Skeletal muscle tissue (tissue), 4 donors: Measurements from ENCODE around the gene FAXDC2. TPM values are rescaled to one million over a fixed set of nuclear protein-coding genes. Genes with fewer than 3 reads are reported as not detected.

ENCODE experiments used
- H3K27ac ChIP-seq: one replicate; pipeline ENCODE4 v1.7.0; 2013; ENCODE audit warnings: mild to moderate bottlenecking, low read depth, low read length, inconsistent platforms
- H3K27me3 ChIP-seq, 3 donors: one replicate each; pipeline ENCODE4 v1.7.0; 2013; ENCODE audit warnings: low read length in 3 of 3; ENCODE audit not compliant: control insufficient read depth in 3 of 3, insufficient read depth in 3 of 3
- H3K36me3 ChIP-seq, 3 donors: one replicate each; pipeline ENCODE4 v1.7.0; 2013; ENCODE audit warnings: low read length in 3 of 3; ENCODE audit not compliant: control insufficient read depth in 3 of 3, insufficient read depth in 3 of 3
- H3K4me1 ChIP-seq, 3 donors: one replicate each; pipeline ENCODE4 v1.7.0; 2013; ENCODE audit warnings: low read length in 3 of 3, mild to moderate bottlenecking in 3 of 3; ENCODE audit not compliant: control insufficient read depth in 3 of 3, insufficient read depth in 3 of 3
- H3K4me3 ChIP-seq, 3 donors: one replicate each; pipeline ENCODE4 v1.7.0; 2013; ENCODE audit warnings: low read length in 3 of 3
- H3K9ac ChIP-seq, 3 donors: one replicate each; pipeline ENCODE4 v1.7.0; 2013; ENCODE audit warnings: low read length in 3 of 3, mild to moderate bottlenecking in 3 of 3, moderate library complexity in 2 of 3, low read depth in 1 of 3
- H3K9me3 ChIP-seq, 3 donors: one replicate each; pipeline ENCODE4 v1.7.0; 2013; ENCODE audit warnings: low read length in 3 of 3; ENCODE audit not compliant: control insufficient read depth in 3 of 3
- total RNA-seq: library from RNA; depleted of rRNA; stranded (reverse); fragments of >200 nt; gene quantifications from one replicate; pipeline ENCODE4 v1.2.3, GENCODE V29; 2014
- donor health status: Osteomylitis.

The FAXDC2 gene
- total RNA-seq, 1 donor from 2014 or later, result 8.4 TPM

DNA sequence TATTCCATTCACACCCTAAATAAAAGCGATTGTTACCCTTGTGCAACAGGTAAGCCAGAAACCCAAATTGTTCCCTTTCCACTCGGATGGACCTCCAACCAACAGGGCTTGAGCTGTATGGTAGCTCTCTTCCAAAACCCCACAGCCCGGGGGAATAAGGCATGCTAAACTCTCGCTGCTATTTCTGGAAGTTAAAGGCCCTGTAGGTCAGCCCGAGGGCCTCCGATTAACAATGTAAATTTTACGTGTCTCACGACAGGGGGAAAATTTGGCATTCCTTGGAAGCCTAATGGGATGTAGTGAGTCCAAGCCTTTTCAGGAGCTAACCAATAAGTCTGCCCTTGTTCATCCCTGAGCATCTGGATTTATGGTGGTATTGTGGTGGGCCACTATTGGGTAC lies 34.0 kb upstream of the FAXDC2 start:
- Histone ChIP-seq H3K36me3 (peaks cover 28 to 34% (median 32%) of the 10 kb centered on the region in 3 donors), H3K9me3 (peaks cover 0 to 13% (median 0%) of the 10 kb centered on the region in 3 donors)

DNA sequence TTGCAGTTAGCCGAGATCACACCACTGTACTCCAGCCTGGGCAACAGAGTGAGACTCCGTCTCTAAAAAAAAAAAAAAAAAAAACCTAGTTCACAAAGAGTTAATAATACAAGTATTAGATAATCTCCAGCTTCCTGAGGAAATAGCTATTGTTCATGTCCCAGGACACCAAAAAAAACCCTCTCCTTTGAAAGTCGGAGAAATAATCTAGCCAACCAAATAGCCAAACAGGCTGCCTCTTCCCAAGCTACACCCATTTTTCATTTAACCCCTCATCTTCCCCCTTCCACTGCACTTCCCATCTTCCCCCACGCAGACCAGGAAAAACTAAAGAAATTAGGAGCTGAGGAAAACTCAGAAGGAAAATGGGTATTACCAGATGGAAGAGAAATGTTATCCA lies 31.6 kb upstream of the FAXDC2 start:
- Histone ChIP-seq H3K27me3 (no peaks in the 10 kb centered on the region), H3K27ac (no peak overlapping the region), H3K4me3 (no peak overlapping the region), H3K9ac (no peak overlapping the region), H3K36me3 (peaks cover 12 to 22% (median 16%) of the 10 kb centered on the region in 3 donors), H3K9me3 (peaks cover 0 to 15% (median 0%) of the 10 kb centered on the region in 3 donors), H3K4me1 (no peaks in the 10 kb centered on the region)

More for the DNA sequence above, 34.0 kb upstream of the FAXDC2 start:
- Histone ChIP-seq H3K4me1 (no peaks in the 10 kb centered on the region), H3K27ac (no peak overlapping the region), H3K27me3 (no peaks in the 10 kb centered on the region), H3K9ac (no peak overlapping the region), H3K4me3 (no peak overlapping the region)

DNA sequence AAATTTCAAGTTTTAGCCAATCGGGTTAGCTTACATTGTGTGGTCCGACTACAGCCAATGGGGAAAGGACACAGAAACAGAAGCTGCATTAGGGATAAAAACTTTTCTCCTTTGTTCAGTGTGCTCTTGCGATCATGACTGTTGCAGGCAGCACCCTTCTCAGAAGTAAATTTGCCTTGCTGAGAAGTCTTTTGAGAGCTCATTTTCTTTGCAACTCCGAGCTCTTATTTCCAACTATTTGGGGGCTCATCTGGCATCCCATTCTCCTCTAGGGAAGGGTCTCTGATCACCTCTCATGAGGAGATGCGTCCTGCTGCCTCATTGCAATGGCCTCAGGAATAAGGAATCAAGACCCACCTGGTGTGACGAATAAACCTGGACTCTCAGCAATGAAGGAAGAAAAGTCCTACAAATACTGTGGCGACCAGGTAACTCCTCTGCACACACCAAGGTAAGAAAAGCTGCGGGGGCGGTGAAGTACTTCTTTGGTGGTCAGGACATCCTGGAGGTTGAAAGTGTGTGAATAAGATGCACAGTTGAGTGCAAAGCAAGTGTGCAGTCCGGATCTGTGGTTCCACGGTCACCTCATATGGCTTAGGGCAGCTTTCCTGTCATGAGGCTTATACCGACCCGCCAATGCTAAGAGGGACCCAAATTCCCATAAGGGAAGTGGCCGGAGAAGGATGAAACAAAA lies 28.4 kb upstream of the FAXDC2 start:
- Histone ChIP-seq H3K36me3 (peaks cover 21 to 32% (median 23%) of the 10 kb centered on the region in 3 donors), H3K9me3 (peaks cover 0 to 3% (median 0%) of the 10 kb centered on the region in 3 donors), H3K27ac (no peak overlapping the region), H3K4me3 (no peak overlapping the region), H3K9ac (no peak overlapping the region), H3K27me3 (no peaks in the 10 kb centered on the region), H3K4me1 (no peaks in the 10 kb centered on the region)

DNA sequence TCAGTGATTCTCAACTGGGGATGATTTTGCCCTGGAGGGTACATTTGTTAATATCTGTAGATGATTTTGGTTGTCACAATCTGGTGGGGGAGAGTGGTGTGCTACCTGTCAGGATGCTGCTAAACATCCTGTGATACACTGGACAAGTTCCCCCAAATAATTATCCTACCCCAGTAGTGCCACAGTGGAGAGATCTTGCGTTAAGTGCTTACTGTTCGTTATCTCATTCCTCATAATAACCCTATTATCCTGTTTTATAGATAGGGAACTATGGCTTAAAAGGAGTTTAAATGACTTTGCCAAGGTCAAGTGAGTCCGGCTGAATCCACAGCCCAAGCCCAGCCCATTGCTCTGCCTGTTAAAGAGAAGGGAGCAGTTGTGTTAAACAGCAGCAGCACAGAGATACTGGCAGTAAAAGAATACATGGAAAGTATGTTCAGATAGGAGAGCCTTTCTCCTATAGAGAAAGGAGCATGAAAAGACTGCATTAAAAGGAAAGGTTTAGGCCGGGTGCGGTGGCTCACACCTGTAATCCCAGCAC lies 23.5 kb upstream of the FAXDC2 start:
- Histone ChIP-seq H3K4me1 (no peaks in the 10 kb centered on the region), H3K9me3 (peaks cover 0 to 3% (median 0%) of the 10 kb centered on the region in 3 donors), H3K4me3 (no peak overlapping the region), H3K36me3 (peaks cover 36 to 53% (median 44%) of the 10 kb centered on the region in 3 donors), H3K27ac (no peak overlapping the region), H3K27me3 (no peaks in the 10 kb centered on the region), H3K9ac (no peak overlapping the region)

DNA sequence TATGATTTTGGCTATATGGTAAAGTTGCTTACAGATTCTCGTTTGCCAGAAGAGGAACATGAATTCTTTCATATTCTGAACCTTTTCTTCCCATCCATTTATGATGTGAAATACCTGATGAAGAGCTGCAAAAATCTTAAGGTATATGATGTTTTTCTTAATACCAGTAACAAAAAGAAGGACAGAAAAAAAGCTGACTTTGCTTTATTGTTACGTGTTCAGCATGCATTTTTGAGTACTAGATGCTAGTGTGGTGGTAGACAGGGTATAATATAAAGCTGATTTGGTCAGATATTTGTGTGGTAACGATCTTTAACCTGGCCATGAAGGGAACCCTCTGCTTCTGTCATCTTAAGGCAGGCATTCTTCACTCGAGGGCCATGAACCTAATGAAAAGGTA lies 21.3 kb upstream of the FAXDC2 start:
- no peak overlapping the region for H3K4me3 ChIP-seq
- no peak overlapping the region for H3K9ac ChIP-seq
- no peak overlapping the region for H3K27ac ChIP-seq
- H3K36me3 ChIP-seq, result peaks cover 37 to 52% (median 46%) of the 10 kb centered on the region in 3 donors
- H3K4me1 ChIP-seq, result no peaks in the 10 kb centered on the region
- no peaks in the 10 kb centered on the region for H3K9me3 ChIP-seq
- H3K27me3 ChIP-seq, result no peaks in the 10 kb centered on the region

DNA sequence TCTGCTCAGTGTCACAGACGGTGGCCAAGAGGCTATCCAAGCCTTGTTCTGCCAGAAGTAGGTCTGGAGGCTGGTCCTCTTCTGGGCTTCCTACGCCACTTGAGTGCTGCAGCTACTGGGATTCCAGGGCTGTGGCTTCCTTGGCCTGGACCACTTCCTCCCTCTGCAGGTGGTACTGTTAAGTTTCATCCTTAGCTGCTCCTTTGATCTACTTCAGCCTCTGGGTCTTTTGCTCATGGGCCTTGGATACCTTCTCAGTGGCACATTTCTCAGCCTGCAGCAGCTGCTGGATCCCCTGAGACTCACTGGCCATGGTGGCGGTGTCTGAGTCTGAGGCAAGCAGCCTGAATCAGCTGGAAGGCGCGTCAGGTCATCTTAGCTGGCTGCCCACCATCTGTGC lies 18.3 kb upstream of the FAXDC2 start:
- no peak overlapping the region for H3K4me3 ChIP-seq
- peaks cover 24 to 44% (median 39%) of the 10 kb centered on the region in 3 donors for H3K36me3 ChIP-seq
- H3K27ac ChIP-seq, result no peak overlapping the region
- no peaks in the 10 kb centered on the region for H3K9me3 ChIP-seq
- H3K4me1 ChIP-seq, result no peaks in the 10 kb centered on the region
- H3K27me3 ChIP-seq, result no peaks in the 10 kb centered on the region
- H3K9ac ChIP-seq, result no peak overlapping the region

DNA sequence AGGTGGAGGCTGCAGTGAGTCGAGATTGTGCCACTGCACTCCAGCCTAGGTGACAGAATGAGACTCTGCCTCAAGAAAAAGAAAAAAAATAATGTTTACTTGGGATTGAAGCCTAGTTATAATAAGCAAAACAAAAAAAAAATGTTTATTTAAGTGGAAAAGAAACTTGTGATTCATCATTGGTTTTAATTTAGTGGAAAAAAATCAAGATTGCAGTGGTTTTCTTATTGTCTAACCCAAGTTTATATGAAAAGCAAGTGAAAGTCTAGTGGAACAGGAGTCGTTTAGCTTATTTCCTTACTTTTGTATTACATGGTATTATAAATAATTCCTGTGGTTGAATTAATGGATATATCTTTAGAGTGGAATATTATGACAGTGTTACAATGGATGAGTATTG lies 16.4 kb upstream of the FAXDC2 start:
- Histone ChIP-seq H3K36me3 (peaks cover 15 to 32% (median 26%) of the 10 kb centered on the region in 3 donors), H3K4me1 (peaks cover 5 to 8% (median 7%) of the 10 kb centered on the region in 3 donors), H3K9me3 (no peaks in the 10 kb centered on the region), H3K9ac (no peak overlapping the region), H3K27me3 (no peaks in the 10 kb centered on the region), H3K27ac (no peak overlapping the region), H3K4me3 (no peak overlapping the region)

DNA sequence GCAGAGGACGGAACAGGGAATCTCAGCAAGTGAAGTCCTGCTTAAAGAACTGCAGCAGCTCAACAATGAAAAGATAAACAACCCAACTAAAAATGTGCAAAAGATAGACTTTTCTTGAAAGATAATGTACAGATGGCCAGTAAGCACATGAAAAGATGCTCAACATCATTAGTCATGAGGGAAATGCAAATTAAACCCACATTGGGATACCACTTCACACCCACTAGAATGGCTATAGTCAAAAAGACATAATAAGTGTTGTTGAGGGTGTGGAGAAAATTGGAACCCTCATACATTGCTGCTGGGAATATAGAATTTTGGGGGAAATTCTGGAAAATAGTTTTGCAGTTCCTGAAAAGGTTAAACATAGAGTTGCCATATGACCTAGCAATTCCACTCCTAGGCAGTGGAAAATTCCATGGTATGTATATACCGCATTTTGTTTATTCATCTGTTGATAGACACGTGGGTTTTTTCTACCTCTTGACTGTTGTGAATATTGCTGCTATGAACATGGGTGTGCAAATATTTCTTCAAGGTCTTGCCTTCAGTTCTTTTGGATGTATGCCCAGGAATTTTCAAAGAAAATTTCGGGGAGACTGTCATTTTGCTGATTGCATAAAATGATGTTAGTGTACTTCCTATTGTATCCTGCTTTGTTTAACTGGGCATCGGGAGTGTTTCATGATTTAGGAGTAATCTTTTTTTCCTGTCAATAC lies 15.2 kb upstream of the FAXDC2 start:
- no peak overlapping the region for H3K9ac ChIP-seq
- no peaks in the 10 kb centered on the region for H3K9me3 ChIP-seq
- H3K27me3 ChIP-seq, result no peaks in the 10 kb centered on the region
- no peak overlapping the region for H3K4me3 ChIP-seq
- H3K4me1 ChIP-seq, result peaks cover 9 to 10% (median 9%) of the 10 kb centered on the region in 3 donors
- H3K36me3 ChIP-seq, result peaks cover 11 to 26% (median 20%) of the 10 kb centered on the region in 3 donors
- no peak overlapping the region for H3K27ac ChIP-seq

DNA sequence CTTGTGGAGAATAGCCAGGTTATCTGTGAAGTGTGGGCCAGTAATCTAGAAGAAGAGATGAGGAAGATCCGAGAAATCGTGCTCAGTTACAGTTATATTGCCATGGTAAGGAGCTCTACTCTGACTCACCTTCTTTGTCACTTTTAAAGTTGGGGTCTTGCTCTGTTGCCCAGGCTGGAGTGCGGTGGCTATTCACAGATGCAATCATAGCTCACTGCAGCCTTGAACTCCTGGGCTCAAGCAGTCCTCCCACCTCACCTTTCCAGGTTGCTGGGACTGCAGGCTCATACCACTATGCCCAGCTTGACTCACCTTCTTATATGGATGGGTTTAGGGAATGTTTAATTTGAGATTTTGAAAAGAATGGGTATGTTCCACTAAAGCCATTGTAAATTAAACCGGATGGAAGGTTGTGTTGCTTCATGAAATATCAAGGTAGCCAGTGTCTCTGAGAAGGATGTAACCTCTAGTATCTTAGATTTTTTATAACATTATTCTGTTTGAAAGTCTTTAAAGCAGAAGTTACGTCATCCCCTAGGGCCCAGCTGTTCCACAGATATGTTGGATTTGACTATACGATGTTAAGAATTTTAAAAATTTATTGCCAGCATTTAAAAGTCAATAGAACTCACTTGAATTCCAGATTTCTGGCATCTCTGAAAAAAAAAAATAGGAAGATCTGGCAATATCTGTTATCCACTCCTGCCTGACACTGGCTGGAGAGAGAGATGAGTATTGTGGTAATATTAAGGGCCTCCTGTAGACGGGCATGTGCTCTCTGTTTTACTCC lies 13.1 kb upstream of the FAXDC2 start:
- H3K36me3 ChIP-seq, result peaks cover 5 to 20% (median 18%) of the 10 kb centered on the region in 3 donors
- H3K9ac ChIP-seq, result no peak overlapping the region
- H3K27ac ChIP-seq, result no peak overlapping the region
- H3K9me3 ChIP-seq, result no peaks in the 10 kb centered on the region
- H3K4me3 ChIP-seq, result no peak overlapping the region
- peaks cover 24 to 28% (median 25%) of the 10 kb centered on the region in 3 donors for H3K4me1 ChIP-seq
- H3K27me3 ChIP-seq, result no peaks in the 10 kb centered on the region
